NT2/D1 (cell line): ENCODE measurements around the gene TRMT10C.

Source experiments
- SUZ12 ChIP-seq: IDR thresholded peaks from 2 replicates; pipeline ENCODE4 v1.6.1; 2011; ENCODE audit not compliant: insufficient read length, insufficient read depth; ENCODE audit errors: extremely low read depth
- YY1 ChIP-seq: IDR thresholded peaks from 2 replicates; pipeline ENCODE4 v1.6.1; 2011; ENCODE audit not compliant: insufficient read length, insufficient read depth
- ZNF274 ChIP-seq: IDR thresholded peaks from 2 replicates; pipeline ENCODE4 v1.6.1; 2011; ENCODE audit warnings: mild to moderate bottlenecking, low read depth, low read length

DNA sequence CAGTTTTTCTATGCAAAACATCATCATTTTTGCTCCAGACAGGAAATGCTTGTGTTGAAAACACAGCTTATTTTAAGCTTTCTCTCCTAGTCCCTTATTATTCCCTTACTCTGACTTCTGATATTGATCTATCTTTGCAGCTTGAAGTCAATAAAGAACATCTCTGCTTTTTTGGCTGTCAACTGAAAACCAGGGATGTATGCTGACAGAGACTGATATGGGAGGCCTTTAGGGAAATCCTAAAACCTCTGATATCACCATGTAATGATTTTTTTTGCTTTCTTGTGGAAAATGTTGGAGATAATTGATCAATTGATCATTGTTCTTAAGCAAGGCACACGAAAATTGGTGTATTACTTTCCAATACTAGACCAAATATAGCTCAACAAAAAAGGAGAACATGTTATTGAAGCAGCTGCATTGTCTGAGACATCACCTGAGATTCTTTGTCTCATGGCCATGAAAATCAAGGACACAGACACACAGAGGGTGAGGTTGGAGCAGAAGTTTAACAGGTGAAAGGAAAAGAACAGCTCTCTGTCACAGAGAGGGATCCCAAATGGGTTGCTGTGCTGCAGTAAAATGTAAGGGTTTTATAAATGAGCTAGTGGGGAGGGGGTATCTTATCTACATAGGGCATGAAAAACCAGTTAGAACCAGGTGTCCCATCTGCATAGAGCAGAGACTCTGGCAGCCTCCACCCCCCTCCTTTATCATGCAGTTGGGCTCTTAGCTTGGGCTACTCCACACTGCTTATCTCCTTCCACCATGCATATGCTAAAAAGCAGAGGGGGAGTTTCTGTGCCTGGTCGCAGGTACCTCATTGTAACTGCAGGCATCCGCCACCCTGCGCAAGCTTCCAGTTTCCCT is 31.6 kb upstream of the TRMT10C start:
- TF ChIP-seq YY1 (no peak), ZNF274 (no peak), SUZ12 (no peak)
